Right lobe of liver (tissue), 4 donors: ENCODE measurements around the gene NRCAM.

Source experiments
- CTCF ChIP-seq, 4 donors: fragments of 200-600 bp in 3 of 4; fragments of 450-650 bp in 1 of 4; IDR thresholded peaks; one replicate each; pipeline versions ENCODE4 v1.5.1 to v1.8.0; 2016 to 2022; ENCODE audit warnings: antibody characterized with exemption in 4 of 4, mild to moderate bottlenecking in 2 of 4
- POLR2A ChIP-seq: fragments of 450-650 bp; IDR thresholded peaks from one replicate; pipeline ENCODE4 v1.6.1; 2017; ENCODE audit warnings: antibody characterized with exemption, mild to moderate bottlenecking
- donor health status: DM: no; HTN: no; CAD: no.
- donor health status: DM: no; HTN: no; CAD: no.
- donor health status: DM: no; HTN: yes; CAD: no.

DNA sequence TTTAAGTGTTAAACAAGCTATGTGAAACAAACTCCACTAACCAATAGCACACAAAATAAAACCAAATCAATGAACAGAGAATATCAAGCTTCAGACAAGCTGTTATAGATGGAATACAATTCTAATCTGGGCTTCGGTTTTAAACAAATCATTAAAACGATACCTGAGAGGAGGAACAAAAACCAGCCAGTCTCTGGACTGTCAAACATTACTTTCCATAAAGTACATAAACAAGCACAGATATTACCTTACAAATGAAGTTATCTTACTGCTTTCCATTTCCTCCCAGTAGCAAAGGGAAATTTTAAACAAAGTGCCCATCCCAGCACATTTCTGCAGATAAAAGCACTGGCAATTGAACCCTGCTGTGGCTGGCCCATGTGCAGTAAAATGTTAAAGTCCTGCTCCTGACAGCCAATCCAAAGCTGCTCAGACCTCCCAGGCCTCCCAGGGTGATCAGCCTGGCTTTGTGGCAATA is 128.0 kb downstream of the NRCAM start:
- TF ChIP-seq CTCF (IDR thresholded peaks at IDR 0.05) (no peak), POLR2A (no peak)
